ENCODE results near the gene SLC26A6.

GRCh38 chr3:48664313-48664644 is 29.0 kb upstream of the SLC26A6 start:
- TF ChIP-seq CTCF (optimal IDR thresholded peaks at IDR 0.05 in 1 of 3, IDR thresholded peaks at IDR 0.05 in 1 of 3, conservative IDR thresholded peaks at IDR 0.05 in 1 of 3; ENCODE audit: extremely low read depth in 1 of 3, insufficient read depth in 2 of 3, low read length in 3 of 3) (no peak), EZH2 (IDR thresholded peaks at IDR 0.05; ENCODE audit: low read length) (no peak)

Data from keratinocyte (primary cell).